Melanocyte of skin (primary cell): ENCODE measurements around the gene WDR47. TPM values are rescaled to one million over a fixed set of nuclear protein-coding genes. Genes with fewer than 3 reads are reported as not detected.

Experiments
- small RNA-seq, 2 donors: library from RNA; depleted of rRNA; stranded (forward); fragments of <200 nt; gene quantifications; one replicate each; pipeline ENCODE3, GENCODE V24; 2012
- total RNA-seq, 2 donors: library from RNA; depleted of rRNA; stranded (reverse); fragments of >200 nt; gene quantifications; 2 replicates each; pipeline ENCODE4 v1.2.3, GENCODE V29; 2012

The WDR47 gene
- 10 to 100 TPM; 20.0 to 23.1 TPM for total RNA-seq

GRCh38 chr1:109041621-109042468, at the start of gene WDR47:
Gene WDR47 (minus strand): TSS chr1:109042102. CDS start chr1:109023512, 18,590 bp downstream.

DNA sequence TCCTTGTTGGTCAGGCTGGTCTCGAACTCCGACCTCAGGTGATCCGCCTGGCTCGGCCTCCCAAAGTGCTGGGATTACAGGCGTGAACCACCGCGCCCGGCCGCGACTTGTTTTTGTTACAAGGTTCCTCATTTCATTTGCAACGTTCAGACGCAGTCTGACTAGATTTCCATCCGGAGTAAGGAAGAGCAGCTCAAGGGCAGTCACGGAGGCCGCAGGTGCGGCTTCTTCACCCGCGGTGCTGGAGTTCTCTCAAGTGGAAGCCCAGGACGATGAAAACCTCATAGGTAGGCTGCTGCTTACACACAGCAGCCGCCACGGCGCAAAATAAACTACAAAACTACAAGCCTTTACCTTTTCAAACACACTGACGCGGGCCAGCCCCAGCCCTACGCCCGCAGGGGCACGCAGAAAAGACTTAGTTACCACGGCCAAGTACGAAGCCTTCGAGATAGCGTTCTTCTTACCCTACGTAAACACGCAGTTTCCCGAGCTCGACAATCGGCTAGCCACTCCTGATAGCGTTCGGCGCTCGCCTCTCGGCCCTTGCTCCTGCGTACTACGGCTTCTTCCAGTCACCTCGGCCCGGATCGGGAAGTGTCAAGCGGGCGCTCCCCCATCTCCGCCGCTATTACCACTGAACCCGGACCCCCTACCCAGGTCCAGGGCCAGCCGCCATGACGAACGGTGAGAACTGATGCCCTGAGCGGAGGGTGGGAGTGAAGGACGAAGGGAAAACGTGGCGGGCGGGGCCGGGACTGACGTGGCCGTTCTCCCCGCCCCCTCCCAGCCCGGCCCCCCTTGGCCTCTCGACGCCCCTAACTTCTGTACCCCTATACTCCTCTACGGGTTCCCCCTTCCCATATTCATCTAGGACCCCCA, 48.5 kb upstream of the WDR47 start, which contains the start of gene TMEM167B:
Gene TMEM167B, plus strand, starts transcription at position 569 of the 882 bp plus-strand sequence. Its CDS starts 109 bp downstream, at position 678.

GRCh38 chr1:109075531-109076490, 33.9 kb upstream of the WDR47 start, which contains the start of gene TAF13:
Gene TAF13 (minus strand): TSS chr1:109076003. CDS start chr1:109075947, 56 bp downstream.

DNA sequence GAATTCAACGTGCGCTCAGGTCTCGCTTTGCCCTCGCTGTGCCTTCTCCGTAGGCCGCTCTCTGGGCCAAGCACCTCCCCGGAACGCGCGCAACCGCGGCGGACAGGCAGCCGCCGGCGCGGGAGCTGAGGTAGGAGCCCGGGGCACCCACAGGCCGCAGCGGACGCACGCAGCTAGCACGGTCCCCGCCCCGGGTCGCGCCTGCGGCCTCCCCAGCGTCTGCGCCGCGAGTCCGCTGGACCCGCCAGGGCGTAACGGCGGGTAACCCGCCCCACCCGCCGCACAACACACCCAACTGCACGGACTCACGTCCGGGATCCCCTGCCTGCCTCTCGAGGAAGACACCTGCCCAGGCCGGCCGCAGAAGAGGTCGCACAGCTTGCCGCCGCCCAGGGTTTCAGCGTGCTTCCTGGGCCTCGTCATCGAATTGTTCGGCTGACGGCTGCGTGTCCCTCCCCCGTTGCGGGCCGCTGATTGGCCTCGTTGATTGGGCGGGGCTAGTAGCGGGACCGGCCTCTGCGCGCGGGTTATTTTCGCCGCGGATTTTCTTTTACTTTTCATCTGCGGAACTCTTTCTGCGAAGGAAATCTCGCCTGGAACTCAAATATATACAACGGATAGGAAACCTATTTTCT, 78.7 kb downstream of the WDR47 start, which contains the start of gene CLCC1:
Gene CLCC1, minus strand, starts transcription at position 433 of the 635 bp plus-strand sequence. CDS start 13,047 bp downstream, outside the sequence.

Small RNA genes lying within 50 kb of the gene (small RNA-seq; reads per million reads assigned to genes)
- gene BX679664.1 (0 reads per million in 2 donors), gene BX679664.2 (0 reads per million in 2 donors)

Other genes with a start within 250 kb of the WDR47 start
- under 1 TPM; under 0.01 to 0.69 TPM for gene AKNAD1, start 185.0 kb downstream of the WDR47 start, total RNA-seq
- gene GPSM2, start 165.1 kb downstream of the WDR47 start, total RNA-seq, result 10 to 100 TPM; 24.4 to 38.3 TPM
- gene CLCC1, start 78.6 kb downstream of the WDR47 start, total RNA-seq, result 10 to 100 TPM; 17.9 to 26.0 TPM
- gene TAF13, start 33.9 kb upstream of the WDR47 start, total RNA-seq, result 10 to 100 TPM; 34.4 to 66.3 TPM
- gene TMEM167B, start 48.7 kb upstream of the WDR47 start, total RNA-seq, result 10 to 100 TPM in 1 of 2 donors, 1 to 10 TPM in 1; 10.0 to 13.4 TPM
- under 1 TPM; under 0.01 TPM for gene ELAPOR1, start 72.0 kb upstream of the WDR47 start, total RNA-seq
- gene SARS1, start 171.8 kb upstream of the WDR47 start, total RNA-seq, result 100 to 1,000 TPM; 109 to 141 TPM
- gene CELSR2, start 207.4 kb upstream of the WDR47 start, total RNA-seq, result 10 to 100 TPM; 16.7 to 19.3 TPM
- 10 to 100 TPM; 20.3 to 58.9 TPM for gene PSRC1, start 241.0 kb upstream of the WDR47 start, total RNA-seq